GM18499 (cell line): ENCODE data around the gene WDR48.

Experiments
- ATAC-seq: cut with Tn5 transposase; IDR thresholded peaks from one replicate; pipeline ENCODE4 v1.9.1; 2021; ENCODE audit warnings: moderate number of reproducible peaks; ENCODE audit not compliant: insufficient read depth, unreplicated experiment

The WDR48 gene

GRCh38 chr3:39099738-39100499 lies 48.1 kb downstream of the WDR48 start:
- ATAC-seq = no peak

- ATAC-seq = no peak
These were observed 48.7 kb downstream of the WDR48 start for GRCh38 chr3:39100500-39100886.

- no peak for ATAC-seq
These were observed 49.3 kb downstream of the WDR48 start for GRCh38 chr3:39101022-39101689.

- ATAC-seq = no peak
These were observed 50.9 kb downstream of the WDR48 start for GRCh38 chr3:39102504-39103323.

- ATAC-seq = no peak
These were observed 51.5 kb downstream of the WDR48 start for GRCh38 chr3:39103324-39103693.

- no peak for ATAC-seq
These were observed 52.2 kb downstream of the WDR48 start for GRCh38 chr3:39103791-39104552.

- ATAC-seq = no peak
These were observed 53.3 kb downstream of the WDR48 start for GRCh38 chr3:39104961-39105686.

GRCh38 chr3:39105687-39106063 lies 53.9 kb downstream of the WDR48 start:
- ATAC-seq = no peak

GRCh38 chr3:39106281-39106811 lies 54.5 kb downstream of the WDR48 start:
- no peak for ATAC-seq

- no peak for ATAC-seq
These were observed 55.1 kb downstream of the WDR48 start for GRCh38 chr3:39106851-39107387.

- no peak for ATAC-seq
These were observed 55.8 kb downstream of the WDR48 start, which contains the start of the genes GORASP1 and TTC21A for GRCh38 chr3:39107388-39108199. Gene GORASP1, minus strand, starts transcription at chr3:39107627. Its CDS starts 86 bp downstream, at chr3:39107541. Gene TTC21A, plus strand, starts transcription at chr3:39107680. Its CDS starts 158 bp downstream, at chr3:39107838.

- peak; percentile 85 for ATAC-seq
These were observed 56.4 kb downstream of the WDR48 start for GRCh38 chr3:39108200-39108710.

- no peak for ATAC-seq
These were observed 57.3 kb downstream of the WDR48 start for GRCh38 chr3:39109086-39109485.

- ATAC-seq = no peak
These were observed 58.3 kb downstream of the WDR48 start for GRCh38 chr3:39110041-39110639.

- ATAC-seq = no peak
These were observed 60.3 kb downstream of the WDR48 start for GRCh38 chr3:39112113-39112512.

GRCh38 chr3:39112535-39112934 lies 60.7 kb downstream of the WDR48 start:
- no peak for ATAC-seq

GRCh38 chr3:39113291-39113690 lies 61.5 kb downstream of the WDR48 start:
- ATAC-seq = no peak

- ATAC-seq = no peak
These were observed 62.6 kb downstream of the WDR48 start for GRCh38 chr3:39114456-39114855.
